Endothelial cell of umbilical vein (primary cell): ENCODE results near the gene HOXA9. TPM values are rescaled to one million over a fixed set of nuclear protein-coding genes. Genes with fewer than 3 reads are reported as not detected.

Experiments
- BruUV-seq: library from RNA; stranded (reverse); fragments of 400-500 nt; replicated peaks from 2 replicates; lab custom pipeline; 2021; lab: Mats Ljungman, UMichigan
- CTCF ChIA-PET: fragments of 300-600, 350-600 bp; sonication (Branson Sonifier 250); formaldehyde crosslinking; loops from one replicate; lab custom pipeline; 2021; ENCODE audit warnings: antibody characterized with exemption, inconsistent platforms; lab: Charles Lee
- POLR2A ChIA-PET: fragments of 300-600, 350-600 bp; sonication (Branson Sonifier 250); formaldehyde crosslinking; loops from one replicate; lab custom pipeline; 2021; ENCODE audit warnings: antibody characterized with exemption, inconsistent platforms; lab: Charles Lee
- DNase-seq: peaks from one replicate; pipeline ENCODE4 v3.0.0-alpha.2; 2011; ENCODE audit warnings: low read depth, low spot score
- FAIRE-seq: peaks from 2 replicates; lab custom pipeline; 2011; peaks lifted over from hg19 to GRCh38; lab: Jason Lieb, UNC
- H2AFZ ChIP-seq: 2 replicates; pipeline ENCODE4 v1.6.0; 2012; ENCODE audit warnings: low read depth, low read length, control low read depth, inconsistent platforms
- H3K27ac ChIP-seq: 2 replicates; pipeline ENCODE4 v1.5.1; 2011; ENCODE audit warnings: low read depth, mild to moderate bottlenecking, control low read depth, low read length, moderate library complexity; ENCODE audit not compliant: insufficient read depth
- H3K27me3 ChIP-seq, 2 experiments: 2 replicates each; pipeline versions ENCODE4 v1.6.0 to v1.6.1; 2011; ENCODE audit warnings: low read length in 2 of 2, mixed read lengths in 1 of 2; ENCODE audit not compliant: control insufficient read depth in 2 of 2, insufficient read depth in 2 of 2
- H3K36me3 ChIP-seq, 2 experiments: 2 replicates in 1 of 2; 3 replicates in 1 of 2; pipeline ENCODE4 v1.5.1; 2011; ENCODE audit warnings: low read length in 2 of 2, mild to moderate bottlenecking in 1 of 2, moderate library complexity in 1 of 2; ENCODE audit not compliant: control insufficient read depth in 2 of 2, insufficient read depth in 2 of 2; ENCODE audit errors: extremely low read depth in 1 of 2
- H3K4me1 ChIP-seq: 3 replicates; pipeline ENCODE4 v1.5.1; 2011; ENCODE audit warnings: mild to moderate bottlenecking, low read length; ENCODE audit not compliant: control insufficient read depth, insufficient read depth; ENCODE audit errors: extremely low read depth
- H3K4me2 ChIP-seq: 2 replicates; pipeline ENCODE4 v1.6.1; 2011; ENCODE audit warnings: low read length, control low read depth, mixed read lengths; ENCODE audit not compliant: insufficient read depth
- H3K4me3 ChIP-seq, 3 experiments: fragments of 200-600 bp in 1 of 3; sonication (generic), shearing (Covaris generic) in 1 of 3; replicated peaks in 1 of 3; 2 replicates each; pipeline ENCODE4 v1.5.1; 2011 to 2016; ENCODE audit warnings: control low read depth in 3 of 3, low read length in 3 of 3, mild to moderate bottlenecking in 2 of 3, inconsistent platforms in 1 of 3, low read depth in 1 of 3, moderate library complexity in 1 of 3; ENCODE audit not compliant: insufficient read depth in 1 of 3
- H3K79me2 ChIP-seq: 2 replicates; pipeline ENCODE4 v1.6.0; 2012; ENCODE audit warnings: low read length, inconsistent platforms; ENCODE audit not compliant: control insufficient read depth, insufficient read depth
- H3K9ac ChIP-seq: replicated peaks from 2 replicates; pipeline ENCODE3; 2011; ENCODE audit warnings: low read length, control low read depth; ENCODE audit not compliant: insufficient read depth; ENCODE audit errors: extremely low read depth
- H3K9me1 ChIP-seq: replicated peaks from 3 replicates; pipeline ENCODE4 v1.6.0; 2011; ENCODE audit warnings: mild to moderate bottlenecking, low read length; ENCODE audit not compliant: control insufficient read depth, insufficient read depth; ENCODE audit errors: extremely low read depth
- H3K9me3 ChIP-seq: replicated peaks from 2 replicates; pipeline ENCODE4 v1.5.1; 2012; ENCODE audit warnings: low read length, inconsistent platforms; ENCODE audit not compliant: control insufficient read depth, insufficient read depth
- H4K20me1 ChIP-seq: replicated peaks from 2 replicates; pipeline ENCODE3; 2011; ENCODE audit warnings: mild to moderate bottlenecking, low read length; ENCODE audit not compliant: control insufficient read depth, insufficient read depth; ENCODE audit errors: extremely low read depth
- CTCF ChIP-seq, 2 donors: IDR thresholded peaks; 1 replicate in 1 of 2; 2 replicates in 1 of 2; pipeline ENCODE4 v1.5.1; 2011; ENCODE audit warnings: low read length in 2 of 2, mild to moderate bottlenecking in 2 of 2, moderate library complexity in 2 of 2, control low read depth in 1 of 2, inconsistent platforms in 1 of 2, low read depth in 1 of 2; ENCODE audit not compliant: insufficient read depth in 1 of 2; ENCODE audit errors: extremely low read depth in 1 of 2
- EZH2 ChIP-seq: IDR thresholded peaks from 2 replicates; pipeline ENCODE4 v1.6.1; 2012; ENCODE audit warnings: borderline replicate concordance, low read depth, mild to moderate bottlenecking, moderate library complexity, low read length, inconsistent platforms; ENCODE audit not compliant: severe bottlenecking
- FOS ChIP-seq: IDR thresholded peaks from 2 replicates; pipeline ENCODE4 v1.6.1; 2011; ENCODE audit warnings: mild to moderate bottlenecking, low read length, moderate library complexity, borderline replicate concordance; ENCODE audit not compliant: insufficient read depth
- GATA2 ChIP-seq: IDR thresholded peaks from 2 replicates; pipeline ENCODE4 v1.7.0; 2011; ENCODE audit warnings: low read depth, mild to moderate bottlenecking, moderate library complexity, mixed read lengths, low read length; ENCODE audit not compliant: insufficient read length, insufficient read depth
- JUN ChIP-seq: IDR thresholded peaks from 2 replicates; pipeline ENCODE4 v1.6.1; 2011; ENCODE audit warnings: borderline replicate concordance, low read depth; ENCODE audit not compliant: insufficient read length, insufficient read depth
- MYC ChIP-seq: IDR thresholded peaks from one replicate; pipeline ENCODE4 v1.6.1; 2011; ENCODE audit warnings: mild to moderate bottlenecking, low read depth, low read length
- POLR2A ChIP-seq: IDR thresholded peaks from 2 replicates; pipeline ENCODE4 v1.6.1; 2012; ENCODE audit warnings: low read depth, mild to moderate bottlenecking, control low read depth, low read length
- POLR2AphosphoS5 ChIP-seq: IDR thresholded peaks from 2 replicates; pipeline ENCODE4 v1.6.1; 2012; ENCODE audit warnings: low read depth, mild to moderate bottlenecking, control low read depth, low read length, moderate library complexity; ENCODE audit not compliant: insufficient read depth
- dilution Hi-C: fragments of 300-500 bp; cut with MboI; formaldehyde crosslinking; loops from one replicate; pipeline ENCODE4 v1.15.0; 2019; ENCODE audit warnings: low sequenced_read_pairs; ENCODE audit not compliant: extremely low pct_ligation_motif_present
- intact Hi-C: fragments of 100-400 bp; cut with micrococcal nuclease; formaldehyde crosslinking; loops from one replicate; pipeline ENCODE4 v1.10.0; 2022
- polyA plus RNA-seq, 4 experiments: library from polyadenylated mRNA; depleted of rRNA in 3 of 4; stranded (reverse) in 3 of 4; unstranded in 1 of 4; fragments of >200 nt; gene quantifications; 2 replicates each; pipeline versions ENCODE4 v1.2.1 to v1.2.3, GENCODE V29; 2011 to 2012; ENCODE audit warnings: missing spikeins in 1 of 4
- total RNA-seq: library from RNA; stranded (reverse); gene quantifications from 2 replicates; pipeline ENCODE4 v1.2.3, GENCODE V29; 2021
- TF ChIP-seq, protein P1 (sequence below): IDR thresholded peaks from 2 replicates; pipeline ENCODE4 v1.6.1; 2011; ENCODE audit not compliant: insufficient read depth, insufficient read length

HOXA9 gene
- total and polyA plus RNA-seq, 2 donors (not counting 3 experiments of a cell fraction or from before 2014, with no cell fraction given), result 47.2 to 61.6 TPM

DNA sequence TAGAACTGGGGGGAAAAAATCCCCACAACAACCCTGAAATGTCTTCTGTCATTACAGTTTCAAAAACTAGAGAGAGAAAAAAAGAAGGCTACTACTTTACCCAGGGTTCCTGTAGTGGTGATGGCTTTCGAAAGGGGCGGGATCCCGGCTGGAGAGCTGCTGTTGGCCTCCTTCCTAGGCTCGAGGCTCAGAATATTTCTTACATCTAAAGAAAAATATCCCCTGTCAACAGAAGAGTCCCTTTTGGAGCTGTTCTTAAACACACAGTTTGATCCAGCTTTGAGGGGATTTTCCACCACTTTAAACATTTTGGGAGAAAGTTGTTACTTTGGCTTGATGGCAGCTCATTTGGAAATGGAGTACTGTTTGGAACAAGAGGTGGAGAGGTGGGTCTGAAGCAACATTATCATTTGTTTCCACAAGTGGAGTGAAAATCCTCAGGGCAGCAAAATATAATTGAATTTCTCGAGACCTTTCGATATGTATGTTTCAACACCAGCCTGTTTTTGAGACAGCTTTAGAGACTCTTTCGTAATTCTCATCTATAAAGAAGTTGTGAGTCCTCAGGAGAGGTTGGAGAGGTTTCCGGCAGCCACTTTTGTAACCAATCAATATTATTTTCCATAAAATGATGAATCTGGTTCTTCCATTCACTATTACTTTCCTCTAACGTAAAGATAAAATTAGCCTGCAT lies 29.5 kb upstream of the HOXA9 start:
- TF ChIP-seq EZH2 (peak; percentile 65), CTCF (IDR thresholded peaks at IDR 0.05; ENCODE audit: extremely low read depth in 1 of 2, insufficient read depth in 1 of 2, low read depth in 1 of 2, low read length in 2 of 2) (no peak), JUN (no peak), MYC (no peak)
- no peak for DNase-seq
- Histone ChIP-seq H3K27ac (no peak overlapping the region), H3K27me3 (peaks cover 42 to 64% of the 10 kb centered on the region in 2 experiments), H2AFZ (no peak overlapping the region), H3K9me1 (no peaks in the 10 kb centered on the region), H3K36me3 (no peaks in the 10 kb centered on the region), H3K4me3 (no peak overlapping the region), H3K4me2 (no peak overlapping the region), H3K79me2 (no peaks in the 10 kb centered on the region), H3K4me1 (peaks cover 12% of the 10 kb centered on the region), H3K9me3 (no peaks in the 10 kb centered on the region), H4K20me1 (no peaks in the 10 kb centered on the region), H3K9ac (no peak overlapping the region)
- FAIRE-seq, result no peak
- ChIA-PET CTCF (interaction anchor here (0.7 to 2.8 kb wide), 13 partner anchors 15 to 903 kb away, joined by 3 to 69 read pairs (median 4); no protein-coding TSS in a partner anchor), POLR2A (no interaction called here)
- intact Hi-C loops (no loop called here), dilution Hi-C loops (no loop called here)
- no TSS peak for BruUV-seq

GRCh38 chr7:27194002-27194352 lies 28.6 kb upstream of the HOXA9 start:
- DNase-seq (no peak), FAIRE-seq (no peak)
- H3K4me3 ChIP-seq, result no peak overlapping the region
- H3K9ac ChIP-seq, result no peak overlapping the region
- no TSS peak for BruUV-seq
- TF ChIP-seq GATA2 (no peak), POLR2AphosphoS5 (no peak), CTCF (IDR thresholded peaks at IDR 0.05; ENCODE audit: extremely low read depth in 1 of 2, insufficient read depth in 1 of 2, low read depth in 1 of 2, low read length in 2 of 2) (no peak), FOS (no peak), POLR2A (no peak), JUN (no peak), MYC (no peak), EZH2 (no peak)
- TF ChIP-seq, protein P1, sequence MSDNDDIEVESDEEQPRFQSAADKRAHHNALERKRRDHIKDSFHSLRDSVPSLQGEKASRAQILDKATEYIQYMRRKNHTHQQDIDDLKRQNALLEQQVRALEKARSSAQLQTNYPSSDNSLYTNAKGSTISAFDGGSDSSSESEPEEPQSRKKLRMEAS, result no peak
- H3K36me3 ChIP-seq, result no peaks in the 10 kb centered on the region
- intact Hi-C loops (no loop called here), dilution Hi-C loops (no loop called here)
- no peaks in the 10 kb centered on the region for H3K79me2 ChIP-seq
- no peak overlapping the region for H3K27ac ChIP-seq
- POLR2A ChIA-PET, result no interaction called here
- H3K27me3 ChIP-seq, result peaks cover 41 to 60% of the 10 kb centered on the region in 2 experiments
- peaks cover 17% of the 10 kb centered on the region for H3K4me1 ChIP-seq
- no peak overlapping the region for H3K4me2 ChIP-seq
- no peaks in the 10 kb centered on the region for H3K9me1 ChIP-seq
- H3K9me3 ChIP-seq, result no peaks in the 10 kb centered on the region
- no peak overlapping the region for H2AFZ ChIP-seq
- H4K20me1 ChIP-seq, result no peaks in the 10 kb centered on the region
- CTCF ChIA-PET, result interaction anchor here (1.1 to 2.8 kb wide), 6 partner anchors 17 to 900 kb away, joined by 3 to 31 read pairs (median 4); no protein-coding TSS in a partner anchor
